Upper lobe of right lung (tissue), 1 donor: ENCODE results near the gene LEMD1. TPM values are rescaled to one million over a fixed set of nuclear protein-coding genes. Genes with fewer than 3 reads are reported as not detected.
A peak's percentile ranks its signal among the peaks of the same experiment; 100 is the strongest.
"Not testable (repeated sequence)": the region's sequence is repeated elsewhere in the genome, so short reads cannot be mapped to it uniquely, and the experiment has no call there.

Experiments used
- ATAC-seq: fragments of 200-7000 bp; cut with Tn5 transposase; one replicate; pipeline ENCODE4 v1.9.1; 2020; ENCODE audit warnings: mild to moderate bottlenecking, moderate library complexity
- DNase-seq: peaks from one replicate; pipeline ENCODE4 v3.0.0-alpha.2; 2020
- H3K27ac ChIP-seq: fragments of 200-600 bp; one replicate; pipeline ENCODE4 v1.8.0; 2022
- H3K27me3 ChIP-seq: fragments of 200-600 bp; one replicate; pipeline ENCODE4 v1.8.0; 2022; ENCODE audit warnings: mild to moderate bottlenecking
- H3K36me3 ChIP-seq: fragments of 200-600 bp; one replicate; pipeline ENCODE4 v1.8.0; 2022
- H3K4me1 ChIP-seq: fragments of 200-600 bp; one replicate; pipeline ENCODE4 v1.8.0; 2022
- H3K4me3 ChIP-seq: fragments of 200-600 bp; one replicate; pipeline ENCODE4 v1.8.0; 2022; ENCODE audit warnings: mild to moderate bottlenecking
- H3K9me3 ChIP-seq: fragments of 200-600 bp; one replicate; pipeline ENCODE4 v1.8.0; 2022
- intact Hi-C: fragments of 100-400 bp; cut with DNase I; formaldehyde crosslinking; loops from one replicate; pipeline ENCODE4 v1.11.0; 2022
- total RNA-seq: library from RNA; stranded (reverse); fragmentation: NEBNext Ultra II Directional; extraction: Animal tissue kit (Norgen Biotek cat#: 25700); gene quantifications from one replicate; pipeline ENCODE4 v1.2.1, GENCODE V29; 2021
- TF ChIP-seq, protein P1 (sequence below): fragments of 200-600 bp; IDR thresholded peaks from one replicate; pipeline ENCODE4 v1.8.0; 2022; ENCODE audit warnings: antibody characterized with exemption
- donor health status: DM: no; HTN: yes; CAD: no; lungs with severe emphysema.

LEMD1 gene
- total RNA-seq, 1 donor from 2014 or later, result 2.1 TPM

DNA sequence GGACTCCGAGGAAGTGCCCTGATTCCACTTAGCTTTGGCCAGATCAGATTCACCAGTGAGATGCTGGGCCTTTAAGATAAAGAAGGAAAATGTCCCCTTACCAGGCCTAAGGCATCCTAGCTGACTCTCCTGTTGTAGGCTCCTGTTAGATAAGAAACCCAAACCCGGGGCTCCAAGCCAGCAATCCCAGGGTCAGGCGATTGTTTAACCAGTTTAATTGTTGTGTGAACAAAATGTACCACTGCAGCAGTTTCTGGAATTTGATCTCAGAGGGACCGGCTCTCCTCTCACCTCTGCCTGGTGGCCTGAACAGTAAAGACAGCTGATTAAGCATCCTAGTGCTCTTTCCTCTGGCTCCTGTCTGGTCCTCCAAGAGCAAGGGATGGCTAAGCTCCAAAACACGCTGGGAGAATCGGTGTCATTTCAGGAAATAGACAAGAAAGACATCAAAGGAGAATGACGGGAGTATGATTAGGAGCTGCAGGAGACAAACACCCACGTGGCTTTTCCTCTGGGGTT is 55.9 kb downstream of the LEMD1 start:
- intact Hi-C loops, result no loop called here
- no peaks in the 10 kb centered on the region for H3K4me1 ChIP-seq
- H3K27ac ChIP-seq, result no peak overlapping the region
- ATAC-seq (peak; percentile 25), DNase-seq (no peak)
- no peak overlapping the region for H3K4me3 ChIP-seq
- TF ChIP-seq, protein P1, sequence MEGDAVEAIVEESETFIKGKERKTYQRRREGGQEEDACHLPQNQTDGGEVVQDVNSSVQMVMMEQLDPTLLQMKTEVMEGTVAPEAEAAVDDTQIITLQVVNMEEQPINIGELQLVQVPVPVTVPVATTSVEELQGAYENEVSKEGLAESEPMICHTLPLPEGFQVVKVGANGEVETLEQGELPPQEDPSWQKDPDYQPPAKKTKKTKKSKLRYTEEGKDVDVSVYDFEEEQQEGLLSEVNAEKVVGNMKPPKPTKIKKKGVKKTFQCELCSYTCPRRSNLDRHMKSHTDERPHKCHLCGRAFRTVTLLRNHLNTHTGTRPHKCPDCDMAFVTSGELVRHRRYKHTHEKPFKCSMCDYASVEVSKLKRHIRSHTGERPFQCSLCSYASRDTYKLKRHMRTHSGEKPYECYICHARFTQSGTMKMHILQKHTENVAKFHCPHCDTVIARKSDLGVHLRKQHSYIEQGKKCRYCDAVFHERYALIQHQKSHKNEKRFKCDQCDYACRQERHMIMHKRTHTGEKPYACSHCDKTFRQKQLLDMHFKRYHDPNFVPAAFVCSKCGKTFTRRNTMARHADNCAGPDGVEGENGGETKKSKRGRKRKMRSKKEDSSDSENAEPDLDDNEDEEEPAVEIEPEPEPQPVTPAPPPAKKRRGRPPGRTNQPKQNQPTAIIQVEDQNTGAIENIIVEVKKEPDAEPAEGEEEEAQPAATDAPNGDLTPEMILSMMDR, result no peak
- no peaks in the 10 kb centered on the region for H3K36me3 ChIP-seq
- no peaks in the 10 kb centered on the region for H3K9me3 ChIP-seq
- H3K27me3 ChIP-seq, result no peaks in the 10 kb centered on the region

DNA sequence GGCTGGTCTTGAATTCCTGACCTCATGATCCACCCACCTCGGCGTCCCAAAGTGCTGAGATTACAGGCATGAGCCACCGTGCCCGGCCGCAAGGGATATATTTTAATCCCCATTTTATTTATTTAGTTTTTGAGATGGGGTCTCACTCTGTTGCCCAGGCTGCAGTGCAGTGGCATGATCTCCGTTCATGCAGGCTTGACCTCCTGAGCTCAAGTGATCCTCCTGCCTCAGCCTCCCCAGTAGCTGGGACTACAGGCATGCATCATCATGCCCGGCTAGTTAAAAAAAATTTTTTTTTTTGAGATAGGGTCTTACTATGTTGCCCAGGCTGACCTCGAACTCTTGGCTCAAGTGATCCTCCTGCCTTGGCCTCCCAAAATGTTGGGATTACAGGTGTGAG is 56.8 kb downstream of the LEMD1 start:
- H3K36me3 ChIP-seq, intact Hi-C loops, H3K27ac ChIP-seq, H3K4me1 ChIP-seq, H3K27me3 ChIP-seq, DNase-seq, H3K4me3 ChIP-seq, ATAC-seq, H3K9me3 ChIP-seq: not testable (repeated sequence)

DNA sequence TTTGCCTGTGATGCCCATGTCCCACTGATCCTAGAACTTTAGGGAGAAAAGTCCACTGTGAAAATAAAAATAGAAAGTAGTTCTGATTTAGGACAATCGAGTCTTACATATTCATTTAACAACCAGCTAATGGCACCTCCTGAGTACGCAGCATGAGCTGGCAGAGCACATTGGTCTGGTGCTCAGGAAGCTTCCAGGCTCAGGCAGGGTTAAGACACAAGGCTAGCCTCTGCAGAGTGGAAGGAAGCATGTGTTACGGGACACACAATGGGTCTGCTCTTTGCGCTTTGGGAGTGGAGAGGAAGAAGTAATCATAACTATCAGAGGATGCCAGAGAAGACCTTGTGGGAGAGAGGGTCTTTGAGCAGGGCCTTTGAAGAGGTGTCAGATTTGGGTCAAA is 61.0 kb downstream of the LEMD1 start:
- DNase-seq (no peak), ATAC-seq (no peak)
- Histone ChIP-seq H3K27me3 (peaks cover 20% of the 10 kb centered on the region), H3K4me1 (no peaks in the 10 kb centered on the region), H3K36me3 (no peaks in the 10 kb centered on the region), H3K27ac (no peak overlapping the region), H3K4me3 (no peak overlapping the region), H3K9me3 (no peaks in the 10 kb centered on the region)
- TF ChIP-seq, protein P1, result no peak
- intact Hi-C loops, result no loop called here

DNA sequence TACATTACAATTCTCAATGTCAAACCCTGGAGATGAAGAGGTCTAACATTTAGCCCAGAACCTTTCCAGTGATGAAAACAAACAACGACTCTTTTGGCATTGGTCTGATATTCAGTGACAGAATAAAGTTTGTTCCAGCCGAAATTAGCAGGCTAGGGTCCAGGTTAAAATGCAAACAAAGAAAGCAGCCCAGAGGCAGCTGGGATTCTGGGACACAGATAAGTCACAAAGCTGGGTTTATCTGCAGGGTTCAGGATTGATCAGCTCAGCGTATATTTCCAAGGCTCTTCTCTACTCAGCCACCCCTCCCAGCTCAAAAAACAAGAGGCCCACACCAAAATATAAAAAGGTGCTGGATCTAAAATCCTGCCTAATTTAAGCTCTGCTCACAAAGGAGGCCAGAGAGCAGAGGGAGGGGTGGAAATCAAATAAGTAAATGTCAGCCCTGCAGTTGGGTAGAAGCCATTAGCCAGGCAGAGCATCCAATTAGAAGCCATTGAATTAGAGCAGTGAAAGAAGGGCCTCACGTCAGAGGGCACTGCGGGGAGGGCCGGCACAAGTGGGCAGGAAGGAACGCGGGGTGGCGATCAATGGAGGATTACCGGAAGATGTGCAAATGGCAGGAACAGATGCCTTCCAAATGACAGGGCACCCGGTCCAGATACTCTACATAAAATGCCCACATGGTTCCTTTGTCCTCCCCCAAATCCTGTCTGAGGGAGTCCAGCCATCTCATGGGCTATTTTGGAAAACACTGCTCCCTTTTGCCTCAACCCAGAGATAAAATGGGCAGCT is 61.9 kb downstream of the LEMD1 start:
- H3K4me1 ChIP-seq, result no peaks in the 10 kb centered on the region
- no peaks in the 10 kb centered on the region for H3K36me3 ChIP-seq
- H3K27ac ChIP-seq, result no peak overlapping the region
- no peaks in the 10 kb centered on the region for H3K9me3 ChIP-seq
- no peak for ATAC-seq
- intact Hi-C loops, result loop anchor here (10.0 kb wide), 1 partner anchor 125 kb away; no protein-coding TSS in a partner anchor
- TF ChIP-seq, protein P1, result no peak
- peaks cover 20% of the 10 kb centered on the region for H3K27me3 ChIP-seq
- DNase-seq, result peak; percentile 25
- no peak overlapping the region for H3K4me3 ChIP-seq

DNA sequence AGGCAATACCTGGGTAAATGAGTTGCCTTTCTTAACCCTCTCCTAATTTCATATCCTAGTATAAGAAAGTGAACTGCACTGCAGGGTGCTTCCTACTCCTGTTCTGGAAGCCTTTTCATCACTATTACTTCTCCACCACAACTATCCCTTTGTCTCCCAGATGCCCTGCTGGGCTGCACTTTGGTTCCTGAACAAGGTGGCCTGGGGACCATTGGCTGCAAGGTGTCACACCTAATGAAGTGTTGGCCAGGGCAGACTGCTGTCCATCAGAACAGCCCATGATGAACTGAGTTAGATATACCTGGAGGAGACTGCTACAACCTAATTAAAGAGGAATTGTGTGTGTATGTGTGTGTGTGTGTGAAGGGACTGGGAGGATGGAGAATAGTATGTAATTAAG is 63.3 kb downstream of the LEMD1 start:
- H3K4me1 ChIP-seq, result no peaks in the 10 kb centered on the region
- no peak overlapping the region for H3K27ac ChIP-seq
- H3K4me3 ChIP-seq, result no peak overlapping the region
- H3K36me3 ChIP-seq, result no peaks in the 10 kb centered on the region
- TF ChIP-seq, protein P1, result no peak
- H3K9me3 ChIP-seq, result no peaks in the 10 kb centered on the region
- peaks cover 20% of the 10 kb centered on the region for H3K27me3 ChIP-seq
- no peak for ATAC-seq
- intact Hi-C loops, result loop anchor here (10.0 kb wide), 1 partner anchor 126 kb away; no protein-coding TSS in a partner anchor
- no peak for DNase-seq

DNA sequence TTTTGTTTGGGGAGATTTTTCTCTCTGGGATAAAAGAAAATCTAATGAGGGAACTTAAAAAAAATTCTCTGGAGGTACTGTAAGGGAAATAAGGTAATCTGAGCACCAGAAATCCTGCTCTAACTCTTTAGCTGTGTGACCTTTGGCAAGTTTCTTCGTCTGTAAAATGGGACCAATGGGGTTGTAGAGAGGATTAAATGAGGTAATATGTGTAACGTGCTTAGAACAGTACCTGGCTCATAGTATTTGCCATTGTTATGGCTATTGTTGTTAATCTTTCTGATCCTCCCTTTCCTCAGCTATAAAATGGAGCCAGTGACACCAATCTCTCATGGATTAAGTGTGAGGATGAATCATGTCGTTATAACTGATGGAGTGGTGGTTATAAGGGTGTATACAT is 64.3 kb downstream of the LEMD1 start:
- Histone ChIP-seq H3K27ac (no peak overlapping the region), H3K27me3 (peaks cover 20% of the 10 kb centered on the region), H3K4me1 (no peaks in the 10 kb centered on the region), H3K4me3 (no peak overlapping the region), H3K36me3 (no peaks in the 10 kb centered on the region), H3K9me3 (no peaks in the 10 kb centered on the region)
- DNase-seq (no peak), ATAC-seq (no peak)
- TF ChIP-seq, protein P1, result no peak
- intact Hi-C loops, result loop anchor here (10.0 kb wide), 1 partner anchor 127 kb away; no protein-coding TSS in a partner anchor
